ENCODE measurements around the gene HLA-DQA1.
"Not testable (repeated sequence)": the region's sequence is repeated elsewhere in the genome, so short reads cannot be mapped to it uniquely, and the experiment has no call there.

Gene HLA-DQA1

DNA sequence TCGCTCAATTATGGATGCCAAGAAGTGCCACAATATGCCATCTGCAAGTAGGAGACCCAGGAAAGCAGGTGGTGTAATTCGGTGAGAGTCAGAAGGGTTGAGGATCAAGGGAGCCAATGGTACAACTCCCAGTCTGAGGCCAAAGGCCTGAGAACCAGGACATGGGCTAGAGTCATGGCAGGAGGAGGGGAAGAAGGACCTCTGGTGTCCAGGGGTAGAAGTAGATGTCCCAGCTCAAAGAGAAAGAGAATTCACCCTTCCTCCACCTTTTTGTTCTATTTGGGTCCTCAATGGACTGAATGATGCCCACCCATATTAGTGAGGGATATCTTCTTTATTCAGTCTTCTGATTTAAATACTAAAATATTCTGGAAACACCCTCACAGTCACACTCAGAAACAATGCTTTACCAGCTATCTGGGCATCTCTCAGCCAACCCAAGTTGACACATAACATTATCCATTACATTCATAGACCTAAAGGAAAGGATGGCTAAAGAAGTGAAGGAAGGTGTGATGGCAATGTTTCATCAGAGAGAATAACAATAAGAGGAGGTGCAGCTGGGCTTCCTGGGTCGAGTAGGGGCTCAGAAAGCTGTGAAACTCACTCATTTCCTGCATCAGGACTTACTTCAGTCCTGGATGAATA is 21.2 kb upstream of the HLA-DQA1 start:
- Histone ChIP-seq H3K4me3 (no peak overlapping the region), H3K27ac (no peak overlapping the region)

DNA sequence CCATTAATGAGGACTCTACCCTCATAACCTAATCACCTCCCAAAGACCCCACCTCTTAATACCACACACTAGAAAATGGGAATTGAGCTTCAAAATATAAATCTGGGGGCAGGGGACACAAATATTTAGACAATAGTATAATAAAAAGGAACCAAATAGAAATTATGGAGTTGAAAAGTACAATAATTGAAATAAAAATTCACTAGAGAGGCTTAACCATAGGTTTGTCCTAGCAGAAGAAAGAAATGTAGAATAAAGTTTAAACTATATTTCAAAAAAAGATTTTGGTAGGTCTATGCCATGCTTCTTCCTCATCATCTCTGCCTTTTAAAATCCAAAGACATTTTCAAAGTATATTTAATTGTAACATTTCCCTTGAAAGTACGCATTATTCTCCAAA is 19.5 kb upstream of the HLA-DQA1 start:
- H3K27ac ChIP-seq: no peak overlapping the region
- no peak overlapping the region for H3K4me3 ChIP-seq

DNA sequence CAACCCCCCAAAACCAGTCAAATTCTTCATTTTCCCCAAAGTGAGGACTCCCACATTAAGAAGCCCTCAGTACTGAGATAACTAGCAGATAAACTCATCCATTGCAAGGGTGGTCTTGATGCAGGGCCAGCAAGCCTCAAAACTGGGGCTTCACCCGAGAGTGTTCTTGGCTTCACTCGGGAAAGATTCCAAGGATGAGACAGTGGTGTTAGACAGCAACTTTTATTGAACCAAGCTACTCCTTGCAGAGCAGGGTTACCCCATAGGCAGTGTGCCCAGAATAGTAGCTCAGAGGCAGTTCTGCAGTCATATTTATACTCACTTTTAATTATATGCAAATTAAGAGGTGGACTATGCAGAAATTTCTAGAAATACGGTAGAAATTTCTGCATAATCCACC is 15.8 kb upstream of the HLA-DQA1 start:
- H3K27ac ChIP-seq: peak overlapping the region in 1 of 21 experiments; percentile 42

DNA sequence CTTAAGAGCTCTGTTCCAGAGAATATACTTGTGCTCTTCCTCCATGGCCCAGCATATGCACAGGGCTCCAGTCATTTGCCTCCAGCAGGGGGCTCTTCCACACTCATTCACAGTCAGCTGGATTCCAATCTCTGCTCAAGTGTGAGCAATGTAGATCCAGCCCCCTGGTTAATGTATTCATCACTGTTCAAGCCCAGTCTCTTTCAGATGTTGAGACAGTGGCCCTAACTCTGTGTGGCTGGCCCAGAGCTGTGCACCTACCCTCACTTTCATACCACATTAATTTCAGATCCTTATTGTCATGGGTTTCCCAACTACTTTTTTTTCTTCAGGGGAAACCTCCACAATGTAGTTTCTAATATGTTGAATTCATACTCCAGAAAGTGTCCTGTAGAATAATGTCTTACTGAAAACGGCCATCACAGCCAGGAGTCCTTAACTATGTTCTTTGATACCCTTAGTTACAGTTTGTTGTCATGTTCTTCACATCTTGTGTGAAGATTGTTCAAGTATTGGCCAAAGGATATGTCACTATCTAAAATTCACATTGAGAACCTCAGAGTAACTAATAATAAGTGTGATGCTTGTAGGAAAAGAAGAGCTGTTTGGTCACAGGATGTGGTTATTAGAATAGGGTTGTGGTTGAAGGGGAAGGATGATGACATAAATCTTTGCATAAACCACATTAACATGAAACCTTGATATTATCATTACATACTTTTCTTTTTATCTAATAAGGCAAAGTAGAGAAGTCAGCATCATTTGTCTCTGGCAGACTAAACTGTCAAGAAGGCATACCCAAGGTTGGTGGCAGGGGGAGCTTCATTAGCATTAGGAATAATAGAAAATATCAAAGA is 14.4 kb upstream of the HLA-DQA1 start:
- peak overlapping the region in 9 of 21 experiments; percentile 24 to 81 (median 63) for H3K27ac ChIP-seq

More for the DNA sequence above, 15.8 kb upstream of the HLA-DQA1 start:
- no peak overlapping the region for H3K4me3 ChIP-seq

DNA sequence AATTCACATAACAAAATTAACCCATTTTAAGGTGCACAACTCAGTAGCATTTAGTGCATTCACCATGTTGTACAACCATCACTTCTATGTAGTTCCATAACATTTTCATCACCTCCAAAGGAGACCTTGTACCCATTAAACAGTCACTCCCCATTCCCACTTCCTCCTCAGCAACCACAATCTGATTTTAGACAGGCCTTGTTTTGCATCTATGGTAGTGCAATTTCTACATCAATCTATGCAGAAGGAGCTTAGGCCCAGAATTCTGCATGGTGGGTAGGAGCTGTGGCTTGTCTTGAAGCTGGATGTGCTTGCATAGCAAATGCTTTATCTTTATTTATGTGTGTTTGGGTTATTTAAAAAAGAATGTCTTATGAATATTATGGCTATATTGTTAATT is 13.5 kb upstream of the HLA-DQA1 start:
- peak overlapping the region in 7 of 21 experiments; percentile 1 to 81 (median 44) for H3K27ac ChIP-seq
- H3K4me3 ChIP-seq: no peak overlapping the region

More for the DNA sequence above, 14.4 kb upstream of the HLA-DQA1 start:
- H3K4me3 ChIP-seq: no peak overlapping the region

DNA sequence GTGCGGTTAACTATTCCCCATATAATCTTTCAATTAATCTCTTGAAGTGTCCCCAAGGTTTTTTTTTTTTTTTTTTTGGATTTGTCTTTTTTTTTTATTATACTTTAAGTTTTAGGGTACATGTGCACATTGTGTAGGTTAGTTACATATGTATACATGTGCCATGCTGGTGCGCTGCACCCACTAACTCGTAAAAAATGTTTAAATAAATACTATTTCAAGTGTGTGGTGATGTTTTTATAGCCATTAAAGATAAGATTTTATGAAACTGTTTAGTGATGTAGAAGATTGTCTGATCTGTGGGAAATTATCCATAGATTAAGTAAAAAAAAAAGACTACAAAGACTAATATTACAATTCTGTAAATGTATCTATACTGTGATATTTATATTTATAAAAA is 12.6 kb upstream of the HLA-DQA1 start:
- Histone ChIP-seq H3K27ac (no peak overlapping the region), H3K4me3 (no peak overlapping the region)

- Histone ChIP-seq H3K27ac (no peak overlapping the region), H3K4me3 (no peak overlapping the region)
Measured at GRCh38 chr6:32625137-32625536, 12.1 kb upstream of the HLA-DQA1 start.

DNA sequence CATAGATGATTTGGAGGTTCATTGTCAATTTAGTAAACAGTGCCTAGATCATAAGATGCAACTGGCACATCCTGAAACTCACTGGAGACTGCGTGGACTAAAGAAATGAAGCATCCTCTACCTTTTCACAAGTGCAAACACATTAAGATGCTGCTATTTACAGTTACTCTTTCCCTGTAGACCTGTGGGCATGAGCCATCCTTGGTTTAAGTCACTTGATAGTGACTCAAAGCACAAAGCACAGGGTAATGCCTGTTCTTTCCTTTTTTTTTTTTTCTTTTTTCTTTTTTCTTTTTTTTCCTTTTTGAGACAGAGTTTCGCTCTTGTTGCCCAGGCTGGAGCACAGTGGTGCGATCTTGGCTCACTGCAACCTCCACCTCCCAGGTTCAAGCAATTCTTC is 10.0 kb upstream of the HLA-DQA1 start:
- Histone ChIP-seq H3K27ac (peak overlapping the region in 5 of 21 experiments; percentile 44 to 64 (median 56)), H3K4me3 (no peak overlapping the region)

DNA sequence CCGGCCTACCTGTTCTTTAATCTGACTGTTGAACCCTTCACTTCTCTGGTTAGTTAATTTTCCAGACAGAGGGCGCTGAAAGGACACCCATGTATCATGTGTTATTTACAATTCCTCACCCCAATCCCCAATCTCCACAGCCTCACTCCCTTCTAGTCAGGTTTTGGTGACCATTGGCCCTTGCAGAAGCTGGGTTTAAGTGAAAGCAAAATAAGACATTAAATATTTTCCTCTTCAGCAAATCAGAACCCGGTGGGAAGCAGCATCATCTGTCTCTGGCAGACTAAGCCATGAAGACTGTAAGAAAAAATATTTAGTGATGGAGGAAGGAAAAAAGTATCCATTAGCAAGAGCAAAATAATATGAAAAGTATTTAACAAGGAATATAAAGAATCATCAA is 9.4 kb upstream of the HLA-DQA1 start:
- H3K27ac ChIP-seq: peak overlapping the region in 8 of 21 experiments; percentile 14 to 64 (median 51)

DNA sequence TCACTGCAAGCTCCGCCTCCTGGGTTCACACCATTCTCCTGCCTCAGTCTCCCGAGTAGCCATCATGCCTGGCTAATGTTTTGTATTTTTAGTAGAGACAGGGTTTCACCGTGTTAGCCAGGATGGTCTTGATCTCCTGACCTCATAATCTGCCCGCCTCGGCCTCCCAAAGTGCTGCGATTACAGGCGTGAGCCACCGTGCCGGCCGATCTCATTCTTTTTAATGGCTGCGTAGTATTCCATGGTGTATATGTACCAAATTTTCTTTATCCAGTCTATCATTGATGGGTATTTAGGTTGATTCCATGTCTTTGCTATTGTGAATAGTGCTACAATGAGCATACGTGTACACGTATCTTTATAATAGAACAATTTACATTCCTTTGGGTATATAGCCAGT is 7.4 kb upstream of the HLA-DQA1 start:
- H3K27ac ChIP-seq, H3K4me3 ChIP-seq: not testable (repeated sequence)

More for the DNA sequence above, 9.4 kb upstream of the HLA-DQA1 start:
- H3K4me3 ChIP-seq: no peak overlapping the region

DNA sequence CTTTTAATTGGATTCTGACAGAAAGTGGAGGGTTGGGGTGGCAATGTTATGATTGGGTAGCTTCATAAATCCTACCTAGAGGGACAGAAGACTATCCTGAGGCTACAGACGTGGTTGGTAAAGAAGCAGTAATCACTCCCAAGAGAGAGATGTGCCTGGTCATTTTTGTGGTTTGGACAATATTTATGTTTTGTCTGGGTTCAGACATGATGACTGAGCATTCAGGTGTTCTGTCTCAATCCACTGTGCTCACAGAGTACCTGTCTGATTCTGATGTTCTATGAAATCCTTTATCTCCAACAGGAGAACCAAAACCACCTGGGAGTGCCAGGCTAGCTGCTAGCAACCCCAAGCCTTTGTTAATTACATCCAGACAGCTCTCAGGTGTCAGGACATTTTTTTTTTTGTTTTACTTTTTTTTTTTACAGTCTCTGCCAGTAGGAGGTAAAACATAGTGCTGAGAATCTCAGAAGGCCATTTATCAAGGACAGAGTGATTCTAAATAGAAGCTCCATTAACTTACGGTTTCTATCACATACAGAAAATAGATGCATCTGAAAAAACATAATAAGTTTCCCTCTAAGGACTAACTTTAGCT is 1.6 kb upstream of the HLA-DQA1 start:
- Histone ChIP-seq H3K27ac (peak overlapping the region in 1 of 21 experiments; percentile 21), H3K4me3 (no peak overlapping the region)

- H3K4me3 ChIP-seq: peak overlapping the region in 3 of 7 experiments; percentile 1 to 11 (median 8)
- peak overlapping the region in 4 of 21 experiments; percentile 24 to 67 (median 49) for H3K27ac ChIP-seq
Measured at GRCh38 chr6:32637883-32638282, 677 bp downstream of the HLA-DQA1 start.

DNA sequence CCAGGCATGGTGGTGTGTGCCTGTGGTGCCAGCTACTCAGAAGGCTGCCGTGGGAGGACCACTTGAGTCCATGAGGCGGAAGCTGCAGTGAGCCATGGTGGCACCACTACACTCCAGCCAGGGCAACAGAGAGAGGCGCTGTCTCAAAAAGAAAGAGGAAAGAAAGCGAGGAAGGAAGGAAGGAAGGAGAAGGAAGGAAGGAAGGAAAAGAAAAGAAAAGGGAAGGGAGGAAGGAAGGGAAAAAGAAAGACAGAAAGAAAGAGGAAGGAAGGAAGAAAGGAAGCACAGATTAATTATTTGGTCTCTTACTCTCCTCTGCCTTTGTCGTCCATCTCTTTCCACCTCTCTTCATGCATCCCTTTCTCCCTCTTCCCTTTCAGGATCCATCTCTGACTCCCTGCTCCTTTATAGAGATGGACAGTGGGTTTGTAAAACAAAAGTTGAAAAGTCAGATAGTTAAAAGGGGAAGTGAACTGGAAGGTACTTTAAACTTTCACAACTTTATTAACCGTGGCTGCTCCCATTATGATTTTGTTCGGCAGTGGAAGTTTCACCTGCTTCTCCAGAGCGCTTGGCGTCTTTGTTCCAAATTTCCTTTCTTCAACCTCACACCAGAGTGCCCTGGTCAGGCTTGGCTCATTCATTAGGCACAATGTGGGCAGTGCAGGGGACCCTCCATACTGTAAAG is 1.5 kb downstream of the HLA-DQA1 start:
- Histone ChIP-seq H3K27ac (peak overlapping the region in 3 of 21 experiments; percentile 26 to 67 (median 59)), H3K4me3 (peak overlapping the region in 2 of 7 experiments; percentile 8 to 11)

GRCh38 chr6:32639440-32640394 is 2.5 kb downstream of the HLA-DQA1 start:
- Histone ChIP-seq H3K4me3 (peak overlapping the region in 1 of 7 experiments; percentile 11), H3K27ac (no peak overlapping the region)

GRCh38 chr6:32641122-32641521 is 3.9 kb downstream of the HLA-DQA1 start:
- no peak overlapping the region for H3K27ac ChIP-seq

DNA sequence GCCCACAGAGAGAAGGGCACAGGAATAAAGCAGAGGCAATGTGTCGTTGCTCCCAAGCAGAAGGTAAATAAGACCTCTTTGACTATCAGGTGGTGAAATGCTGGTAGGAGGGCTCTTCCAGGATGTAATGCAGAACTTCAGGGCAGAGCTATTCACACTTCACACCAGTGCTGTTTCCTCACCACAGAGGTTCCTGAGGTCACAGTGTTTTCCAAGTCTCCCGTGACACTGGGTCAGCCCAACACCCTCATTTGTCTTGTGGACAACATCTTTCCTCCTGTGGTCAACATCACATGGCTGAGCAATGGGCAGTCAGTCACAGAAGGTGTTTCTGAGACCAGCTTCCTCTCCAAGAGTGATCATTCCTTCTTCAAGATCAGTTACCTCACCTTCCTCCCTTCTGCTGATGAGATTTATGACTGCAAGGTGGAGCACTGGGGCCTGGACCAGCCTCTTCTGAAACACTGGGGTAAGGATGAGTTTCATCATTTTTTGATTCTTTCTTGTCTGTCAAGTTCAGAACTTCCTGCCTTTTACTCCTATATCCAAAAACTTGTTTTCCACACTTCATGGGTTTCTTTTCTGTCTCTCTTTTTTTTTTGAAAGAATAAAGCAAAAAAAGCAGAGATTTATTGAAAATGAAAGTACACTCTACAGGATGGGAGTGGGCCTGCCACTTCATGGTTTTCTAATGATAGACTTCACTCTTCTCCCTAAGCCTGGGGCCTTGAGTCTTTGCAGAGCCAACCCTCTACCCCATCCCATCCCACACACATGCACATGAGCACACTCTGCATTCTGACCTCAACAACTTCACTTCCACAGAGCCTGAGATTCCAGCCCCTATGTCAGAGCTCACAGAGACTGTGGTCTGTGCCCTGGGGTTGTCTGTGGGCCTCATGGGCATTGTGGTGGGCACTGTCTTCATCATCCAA is 4.8 kb downstream of the HLA-DQA1 start:
- H3K4me3 ChIP-seq, H3K27ac ChIP-seq: not testable (repeated sequence)

More at GRCh38 chr6:32641122-32641521, 3.9 kb downstream of the HLA-DQA1 start:
- H3K4me3 ChIP-seq: no peak overlapping the region

GRCh38 chr6:32642720-32643106 is 5.5 kb downstream of the HLA-DQA1 start:
- Histone ChIP-seq H3K27ac (no peak overlapping the region), H3K4me3 (no peak overlapping the region)

DNA sequence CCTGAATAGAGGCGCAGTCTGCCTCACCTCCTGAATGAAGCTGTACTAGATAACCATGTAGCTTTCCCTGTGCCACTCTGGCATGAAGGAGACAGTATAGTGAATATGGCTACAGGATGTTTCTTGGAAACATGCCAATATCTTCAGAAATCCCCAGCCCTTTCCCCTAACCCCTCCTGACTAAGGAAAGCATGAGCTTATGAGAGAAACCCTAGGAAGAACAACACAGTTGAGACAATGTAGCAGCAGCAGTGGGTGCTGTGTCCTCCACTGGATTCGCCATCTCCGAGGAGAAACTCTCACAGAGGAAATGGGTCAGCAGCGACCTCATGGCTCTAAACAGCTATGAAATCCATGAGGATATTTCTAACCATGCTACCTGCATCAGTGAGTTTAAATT is 6.7 kb downstream of the HLA-DQA1 start:
- no peak overlapping the region for H3K27ac ChIP-seq
- no peak overlapping the region for H3K4me3 ChIP-seq

Measured in skin epidermis (tissue), 12 donors.